PC-9 (cell line): ENCODE data around the gene NOTCH4.

Experiments
- EZH2 ChIP-seq: fragments of 200-600 bp; sonication (generic); IDR thresholded peaks from 2 replicates; pipeline ENCODE4 v1.8.0; 2017; ENCODE audit warnings: antibody characterized with exemption, low read depth
- TF ChIP-seq, protein P1 (sequence below): fragments of 200-600 bp; sonication (generic); conservative IDR thresholded peaks from 2 replicates; pipeline ENCODE4 v1.6.1; 2017; ENCODE audit warnings: mixed run types, antibody characterized with exemption, mild to moderate bottlenecking, moderate library complexity

- TF ChIP-seq, protein P1, sequence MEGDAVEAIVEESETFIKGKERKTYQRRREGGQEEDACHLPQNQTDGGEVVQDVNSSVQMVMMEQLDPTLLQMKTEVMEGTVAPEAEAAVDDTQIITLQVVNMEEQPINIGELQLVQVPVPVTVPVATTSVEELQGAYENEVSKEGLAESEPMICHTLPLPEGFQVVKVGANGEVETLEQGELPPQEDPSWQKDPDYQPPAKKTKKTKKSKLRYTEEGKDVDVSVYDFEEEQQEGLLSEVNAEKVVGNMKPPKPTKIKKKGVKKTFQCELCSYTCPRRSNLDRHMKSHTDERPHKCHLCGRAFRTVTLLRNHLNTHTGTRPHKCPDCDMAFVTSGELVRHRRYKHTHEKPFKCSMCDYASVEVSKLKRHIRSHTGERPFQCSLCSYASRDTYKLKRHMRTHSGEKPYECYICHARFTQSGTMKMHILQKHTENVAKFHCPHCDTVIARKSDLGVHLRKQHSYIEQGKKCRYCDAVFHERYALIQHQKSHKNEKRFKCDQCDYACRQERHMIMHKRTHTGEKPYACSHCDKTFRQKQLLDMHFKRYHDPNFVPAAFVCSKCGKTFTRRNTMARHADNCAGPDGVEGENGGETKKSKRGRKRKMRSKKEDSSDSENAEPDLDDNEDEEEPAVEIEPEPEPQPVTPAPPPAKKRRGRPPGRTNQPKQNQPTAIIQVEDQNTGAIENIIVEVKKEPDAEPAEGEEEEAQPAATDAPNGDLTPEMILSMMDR = no peak
- TF ChIP-seq EZH2 = no peak
Measured at GRCh38 chr6:32213649-32214048, 10.2 kb downstream of the NOTCH4 start.
